BLaER1 (cell line): ENCODE measurements around the gene TELO2.

ENCODE experiments used
- H3K27ac ChIP-seq: shearing (Covaris generic); formaldehyde crosslinking; 2 replicates; pipeline ENCODE4 v1.8.1; 2022
- H3K27me3 ChIP-seq: shearing (Covaris generic); formaldehyde crosslinking; 2 replicates; pipeline ENCODE4 v1.8.1; 2022
- H3K36me3 ChIP-seq: shearing (Covaris generic); formaldehyde crosslinking; 2 replicates; pipeline ENCODE4 v1.8.1; 2022
- H3K4me1 ChIP-seq: shearing (Covaris generic); formaldehyde crosslinking; 2 replicates; pipeline ENCODE4 v1.8.1; 2022
- H3K4me2 ChIP-seq: shearing (Covaris generic); formaldehyde crosslinking; 2 replicates; pipeline ENCODE4 v1.8.1; 2022
- H3K4me3 ChIP-seq: shearing (Covaris generic); formaldehyde crosslinking; 2 replicates; pipeline ENCODE4 v1.8.1; 2022
- H3K9ac ChIP-seq: shearing (Covaris generic); formaldehyde crosslinking; 2 replicates; pipeline ENCODE4 v1.8.1; 2022
- H3K9me3 ChIP-seq: shearing (Covaris generic); formaldehyde crosslinking; 2 replicates; pipeline ENCODE4 v1.8.1; 2022
- H4K20me1 ChIP-seq: shearing (Covaris generic); formaldehyde crosslinking; 2 replicates; pipeline ENCODE4 v1.8.1; 2022
- Cebpa-rat ChIP-seq: shearing (Covaris generic); IDR thresholded peaks from 2 replicates; pipeline ENCODE4 v1.8.1; 2022

The TELO2 gene

DNA sequence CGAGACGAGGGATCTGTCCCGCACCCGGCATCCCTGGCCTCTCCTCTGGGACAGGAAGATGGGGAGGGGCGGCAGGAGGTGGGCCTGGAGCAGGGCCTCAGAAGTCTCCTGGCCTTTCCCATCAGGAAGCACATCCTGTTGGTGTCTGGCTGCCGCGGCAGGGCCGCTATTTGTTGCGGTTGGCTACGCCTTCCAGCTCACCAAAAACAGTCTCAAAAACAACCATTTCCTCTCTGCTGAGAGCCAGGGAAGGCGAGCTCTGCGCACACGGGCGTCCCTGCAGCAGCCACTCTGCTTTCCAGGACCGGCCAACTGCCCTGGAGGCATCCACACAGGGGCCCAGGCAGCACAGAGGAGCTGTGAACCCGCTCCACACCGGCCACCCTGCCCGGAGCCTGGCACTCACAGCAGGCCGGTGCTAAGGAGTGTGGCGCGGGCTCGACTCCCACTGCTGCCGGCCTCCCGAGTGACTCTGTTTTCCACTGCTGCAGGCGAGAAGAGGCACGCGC is 40.3 kb downstream of the TELO2 start, which contains the start of gene TMEM204:
TMEM204 (plus strand) TSS at position 224 of the 509 bp plus-strand sequence. CDS start 610 bp downstream, outside the sequence.
- H3K27me3 ChIP-seq, result peaks cover 80% of the 10 kb centered on the region
- peaks cover 80% of the 10 kb centered on the region for H3K4me1 ChIP-seq
- no peak within 1 kb of the TSS for H3K27ac ChIP-seq
- H3K4me3 ChIP-seq, result peak within 1 kb of the TSS; percentile 37; the same call in 1 of the 2 replicates
- H3K9ac ChIP-seq, result peak within 1 kb of the TSS; percentile 8; the same call in 1 of the 2 replicates
- H3K9me3 ChIP-seq, result no peaks in the 10 kb centered on the region
- no peaks in the 10 kb centered on the region; the same call in 1 of the 2 replicates for H3K36me3 ChIP-seq
- TF ChIP-seq Cebpa-rat, result no peak
- peaks cover 100% of the 10 kb centered on the region for H4K20me1 ChIP-seq
- peak within 1 kb of the TSS; percentile 92 for H3K4me2 ChIP-seq

DNA sequence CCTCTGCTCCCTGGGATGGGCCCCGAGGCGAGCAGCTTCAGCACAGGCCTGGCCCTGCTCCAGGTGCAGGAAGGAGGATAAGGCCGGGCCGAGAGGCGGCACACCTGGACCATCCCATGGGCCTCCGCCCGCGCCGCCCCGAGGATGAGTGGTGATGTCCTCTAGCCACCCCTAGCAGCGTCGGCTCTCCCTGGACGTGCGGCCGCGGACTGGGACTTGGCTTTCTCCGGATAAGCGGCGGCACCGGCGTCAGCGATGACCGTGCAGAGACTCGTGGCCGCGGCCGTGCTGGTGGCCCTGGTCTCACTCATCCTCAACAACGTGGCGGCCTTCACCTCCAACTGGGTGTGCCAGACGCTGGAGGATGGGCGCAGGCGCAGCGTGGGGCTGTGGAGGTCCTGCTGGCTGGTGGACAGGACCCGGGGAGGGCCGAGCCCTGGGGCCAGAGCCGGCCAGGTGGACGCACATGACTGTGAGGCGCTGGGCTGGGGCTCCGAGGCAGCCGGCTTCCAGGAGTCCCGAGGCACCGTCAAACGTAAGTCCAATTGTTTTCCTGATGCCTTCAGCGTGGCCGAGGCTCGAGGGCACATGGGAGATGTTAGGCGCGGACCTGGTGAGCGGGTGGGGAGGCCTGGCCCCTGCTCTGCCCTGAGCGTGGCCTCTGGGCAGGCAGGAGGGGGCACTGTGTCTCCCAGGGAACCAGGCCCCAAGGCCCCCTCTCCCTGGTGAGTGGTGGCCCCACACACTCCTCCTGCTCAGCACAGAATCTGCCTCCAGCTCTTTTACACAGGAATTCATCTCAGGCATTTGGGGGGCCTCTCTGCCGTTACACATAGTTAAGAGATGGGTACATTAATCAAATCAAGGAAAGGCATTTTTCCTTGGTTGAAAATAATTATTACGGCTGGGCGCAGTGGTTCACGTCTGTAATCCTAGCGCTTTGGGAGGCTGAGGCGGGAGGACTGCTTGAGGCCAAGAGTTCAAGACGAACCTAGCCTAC is 41.2 kb downstream of the TELO2 start:
- H3K9ac ChIP-seq, result no peak overlapping the region
- peak overlapping the region; percentile 92 for H3K4me2 ChIP-seq
- no peaks in the 10 kb centered on the region; the same call in 1 of the 2 replicates for H3K36me3 ChIP-seq
- H4K20me1 ChIP-seq, result peaks cover 100% of the 10 kb centered on the region
- no peak overlapping the region for H3K4me3 ChIP-seq
- peaks cover 81% of the 10 kb centered on the region for H3K27me3 ChIP-seq
- TF ChIP-seq Cebpa-rat, result no peak
- H3K9me3 ChIP-seq, result no peaks in the 10 kb centered on the region
- peaks cover 88% of the 10 kb centered on the region for H3K4me1 ChIP-seq
- H3K27ac ChIP-seq, result no peak overlapping the region

GRCh38 chr16:1535391-1536291 is 42.5 kb downstream of the TELO2 start:
- Histone ChIP-seq H3K9me3 (no peaks in the 10 kb centered on the region), H4K20me1 (peaks cover 100% of the 10 kb centered on the region), H3K9ac (no peak overlapping the region), H3K27ac (no peak overlapping the region), H3K36me3 (no peaks in the 10 kb centered on the region; the same call in 1 of the 2 replicates), H3K27me3 (peaks cover 90% of the 10 kb centered on the region), H3K4me1 (peaks cover 100% of the 10 kb centered on the region), H3K4me3 (no peak overlapping the region), H3K4me2 (peak overlapping the region; percentile 91)
- no peak for TF ChIP-seq Cebpa-rat

DNA sequence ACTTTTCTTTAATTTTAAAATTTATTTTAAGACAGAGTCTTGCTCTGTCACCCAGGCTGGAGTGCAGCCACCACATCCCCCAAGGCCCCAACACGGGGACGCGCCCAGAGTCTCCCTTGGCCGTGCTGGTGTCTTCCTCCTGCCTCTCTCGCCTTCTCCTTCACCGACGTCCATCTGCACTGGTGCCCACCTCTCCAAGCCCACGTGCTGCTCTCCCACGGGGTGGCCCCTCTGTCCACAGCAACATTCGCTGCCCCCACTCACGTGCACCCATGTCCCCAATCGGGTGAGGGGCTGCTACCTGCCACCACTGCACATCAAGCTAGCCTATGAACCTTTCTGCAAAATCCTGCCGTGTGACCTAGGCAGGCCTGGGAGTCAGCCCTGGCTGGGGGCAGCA is 43.4 kb downstream of the TELO2 start:
- H3K27me3 ChIP-seq, result peaks cover 89% of the 10 kb centered on the region
- no peak overlapping the region for H3K4me3 ChIP-seq
- peak overlapping the region; percentile 91 for H3K4me2 ChIP-seq
- H4K20me1 ChIP-seq, result peaks cover 100% of the 10 kb centered on the region
- TF ChIP-seq Cebpa-rat, result no peak
- no peak overlapping the region for H3K27ac ChIP-seq
- no peaks in the 10 kb centered on the region for H3K9me3 ChIP-seq
- H3K9ac ChIP-seq, result no peak overlapping the region
- no peaks in the 10 kb centered on the region; the same call in 1 of the 2 replicates for H3K36me3 ChIP-seq
- H3K4me1 ChIP-seq, result peaks cover 100% of the 10 kb centered on the region

DNA sequence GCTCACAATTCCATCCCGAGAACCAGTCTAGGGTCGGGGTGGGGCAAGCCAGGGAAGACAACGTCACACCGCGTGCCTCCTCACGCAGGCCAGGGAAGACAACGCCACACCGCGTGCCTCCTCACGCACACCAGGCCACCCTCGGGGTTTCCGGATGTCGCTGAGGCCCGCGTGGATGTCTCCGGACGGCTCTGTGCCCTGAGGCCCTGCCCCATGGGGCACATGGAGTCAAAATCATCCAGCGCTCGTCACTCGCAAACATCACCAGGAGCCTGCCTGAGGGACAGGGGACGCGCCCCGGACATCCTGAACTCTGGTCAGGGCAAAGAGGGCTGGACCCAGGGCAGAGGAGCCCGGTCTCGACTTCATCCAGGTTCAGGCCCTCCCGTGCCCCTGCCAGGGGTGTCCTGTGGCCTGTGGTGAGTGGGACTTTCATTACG is 44.0 kb downstream of the TELO2 start:
- Histone ChIP-seq H3K4me1 (peaks cover 100% of the 10 kb centered on the region), H3K27me3 (peaks cover 89% of the 10 kb centered on the region), H3K4me3 (peak overlapping the region; percentile 43; the same call in 1 of the 2 replicates), H3K36me3 (no peaks in the 10 kb centered on the region; the same call in 1 of the 2 replicates), H3K27ac (no peak overlapping the region), H4K20me1 (peaks cover 100% of the 10 kb centered on the region), H3K4me2 (peak overlapping the region; percentile 91), H3K9ac (no peak overlapping the region; the same call in 1 of the 2 replicates), H3K9me3 (no peaks in the 10 kb centered on the region)
- TF ChIP-seq Cebpa-rat, result no peak

DNA sequence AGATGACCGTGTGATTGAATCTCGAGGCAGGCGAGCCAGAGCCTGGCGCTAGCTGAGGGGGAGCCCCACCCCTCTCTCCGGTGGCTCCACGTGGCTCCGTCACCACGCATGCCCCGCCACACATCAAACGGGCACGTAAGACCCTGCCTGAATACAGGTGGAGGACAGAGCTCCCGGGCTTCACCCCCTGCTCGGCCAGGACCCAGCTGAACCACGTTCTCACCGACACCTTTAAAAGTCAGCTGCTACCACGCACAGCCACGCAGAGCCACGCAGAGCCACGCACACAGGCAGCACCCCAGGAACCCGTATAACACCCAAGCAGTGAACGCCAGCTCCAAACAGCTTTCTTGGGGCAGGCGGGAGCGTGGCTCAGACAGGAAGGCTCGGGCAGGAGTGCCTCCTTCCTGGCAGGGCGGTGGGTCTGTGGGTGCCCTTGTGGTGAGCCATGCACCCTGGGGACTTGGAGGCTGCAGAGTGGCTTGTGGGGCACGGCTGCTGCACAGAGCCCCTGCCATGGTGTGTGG is 44.7 kb downstream of the TELO2 start:
- Histone ChIP-seq H4K20me1 (peaks cover 100% of the 10 kb centered on the region), H3K27ac (no peak overlapping the region), H3K36me3 (no peaks in the 10 kb centered on the region; the same call in 1 of the 2 replicates), H3K9me3 (no peaks in the 10 kb centered on the region), H3K4me3 (peak overlapping the region; percentile 43), H3K4me2 (peak overlapping the region; percentile 91), H3K4me1 (peaks cover 100% of the 10 kb centered on the region), H3K27me3 (peaks cover 89% of the 10 kb centered on the region), H3K9ac (no peak overlapping the region)
- TF ChIP-seq Cebpa-rat, result no peak

GRCh38 chr16:1538804-1539520 is 45.8 kb downstream of the TELO2 start:
- peaks cover 79% of the 10 kb centered on the region for H3K27me3 ChIP-seq
- H3K27ac ChIP-seq, result no peak overlapping the region
- no peak for TF ChIP-seq Cebpa-rat
- H3K36me3 ChIP-seq, result no peaks in the 10 kb centered on the region; the same call in 1 of the 2 replicates
- H3K4me1 ChIP-seq, result peaks cover 100% of the 10 kb centered on the region
- no peak overlapping the region for H3K4me3 ChIP-seq
- peaks cover 97% of the 10 kb centered on the region for H4K20me1 ChIP-seq
- H3K4me2 ChIP-seq, result peak overlapping the region; percentile 91
- no peaks in the 10 kb centered on the region for H3K9me3 ChIP-seq
- no peak overlapping the region for H3K9ac ChIP-seq

- Histone ChIP-seq H3K4me3 (no peak overlapping the region), H3K9ac (no peak overlapping the region), H4K20me1 (peaks cover 87% of the 10 kb centered on the region), H3K9me3 (no peaks in the 10 kb centered on the region), H3K36me3 (no peaks in the 10 kb centered on the region), H3K27ac (no peak overlapping the region), H3K27me3 (peaks cover 69% of the 10 kb centered on the region), H3K4me1 (peaks cover 100% of the 10 kb centered on the region), H3K4me2 (peak overlapping the region; percentile 91)
- TF ChIP-seq Cebpa-rat, result no peak
Observed at GRCh38 chr16:1539720-1540555, 46.8 kb downstream of the TELO2 start.
